Measurements from ENCODE around the gene GID4.

Gene GID4

DNA sequence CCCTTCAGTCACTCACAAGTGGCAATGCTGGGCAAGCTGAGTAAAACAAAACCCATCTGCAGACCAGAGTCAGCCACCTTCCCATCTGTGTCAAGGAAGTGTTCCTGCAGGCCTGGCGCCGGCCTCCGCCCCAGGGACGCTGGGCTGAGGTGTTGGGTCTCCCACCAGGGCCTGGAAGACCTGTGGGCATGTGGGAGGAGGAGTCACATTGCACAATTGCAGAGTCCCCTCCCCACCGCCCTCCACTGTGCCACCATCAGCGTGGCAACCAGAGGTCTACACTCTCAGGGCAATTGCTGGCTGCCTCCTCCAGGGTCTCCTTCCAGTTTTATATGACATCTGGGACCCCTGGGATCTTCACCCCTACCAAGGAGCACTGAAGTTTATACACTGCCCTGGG lies 66.4 kb downstream of the GID4 start:
- no peak for DNase-seq

DNA sequence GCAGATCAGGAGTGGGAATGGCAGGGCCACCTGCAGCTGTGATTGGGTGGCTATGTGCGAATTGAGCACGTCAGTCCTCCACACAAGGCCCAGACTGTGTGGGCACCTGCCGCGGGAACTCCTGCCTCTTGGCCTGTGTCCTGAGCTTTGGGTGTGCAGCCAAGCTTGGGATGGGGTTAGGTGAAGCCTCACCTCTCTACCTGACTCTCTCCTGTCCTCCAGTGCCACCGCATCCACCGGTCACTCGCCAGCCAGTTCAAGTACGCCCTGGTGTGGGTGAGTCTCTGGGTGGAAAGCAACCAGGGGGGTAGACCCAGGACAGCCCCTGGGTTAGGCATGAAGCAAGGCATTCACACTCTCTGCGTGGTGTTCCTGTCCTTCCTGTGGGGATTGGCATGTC lies 67.0 kb downstream of the GID4 start:
- DNase-seq = no peak

DNA sequence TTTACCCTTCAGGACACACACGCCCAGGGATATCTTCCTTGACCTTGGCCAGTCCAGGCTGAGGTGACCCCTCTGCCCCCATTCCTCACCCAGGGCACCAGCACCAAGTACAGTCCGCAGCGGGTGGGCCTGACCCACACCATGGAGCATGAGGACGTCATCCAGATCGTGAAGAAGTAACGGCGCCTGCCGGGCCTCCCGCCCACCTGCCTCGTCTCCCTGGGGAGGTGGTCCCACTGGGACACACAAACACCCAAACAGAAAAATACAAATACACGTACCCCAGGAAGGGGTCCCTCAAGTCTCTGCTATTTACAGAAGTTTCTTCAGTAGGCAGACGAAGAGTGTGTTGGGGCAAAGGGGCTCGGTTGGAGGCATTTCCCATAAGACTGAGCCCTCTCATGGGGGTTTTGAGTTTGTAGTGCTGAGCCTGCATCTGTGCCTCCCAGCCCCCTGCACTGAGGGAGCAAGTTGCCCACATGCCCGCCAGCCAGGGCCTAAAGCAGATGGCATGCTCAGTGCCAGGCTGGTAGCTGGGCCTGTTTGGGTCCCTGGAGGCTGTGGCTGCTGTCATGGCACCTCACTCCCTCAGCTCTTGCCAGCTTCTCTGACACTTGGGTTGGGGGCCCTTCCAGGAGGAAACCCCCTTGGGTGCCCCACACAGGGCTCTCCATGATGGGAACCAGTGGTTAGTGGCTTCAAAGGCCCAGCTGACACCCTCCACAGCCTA lies 68.0 kb downstream of the GID4 start:
- DNase-seq = no peak

DNA sequence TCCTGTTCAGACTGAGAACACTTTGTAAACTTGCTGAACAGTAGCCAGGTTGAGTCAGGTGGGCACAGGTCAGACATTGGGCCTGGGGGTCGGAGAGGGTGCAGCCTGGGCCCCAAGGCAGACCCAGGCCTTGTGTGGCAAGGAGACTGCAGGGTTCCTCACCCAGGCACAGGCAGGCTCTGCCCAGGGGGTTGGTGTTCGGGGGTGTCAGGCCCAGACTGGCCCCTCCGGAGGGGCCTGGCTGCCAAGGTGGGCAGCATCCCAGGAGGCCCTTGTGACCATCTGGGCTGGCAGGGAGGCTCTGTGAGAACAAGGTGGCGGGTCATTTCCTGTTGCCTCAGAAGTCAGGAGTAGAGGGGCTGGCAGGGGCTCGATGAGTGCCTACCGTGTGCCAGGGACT lies 68.8 kb downstream of the GID4 start:
- no peak for DNase-seq

DNA sequence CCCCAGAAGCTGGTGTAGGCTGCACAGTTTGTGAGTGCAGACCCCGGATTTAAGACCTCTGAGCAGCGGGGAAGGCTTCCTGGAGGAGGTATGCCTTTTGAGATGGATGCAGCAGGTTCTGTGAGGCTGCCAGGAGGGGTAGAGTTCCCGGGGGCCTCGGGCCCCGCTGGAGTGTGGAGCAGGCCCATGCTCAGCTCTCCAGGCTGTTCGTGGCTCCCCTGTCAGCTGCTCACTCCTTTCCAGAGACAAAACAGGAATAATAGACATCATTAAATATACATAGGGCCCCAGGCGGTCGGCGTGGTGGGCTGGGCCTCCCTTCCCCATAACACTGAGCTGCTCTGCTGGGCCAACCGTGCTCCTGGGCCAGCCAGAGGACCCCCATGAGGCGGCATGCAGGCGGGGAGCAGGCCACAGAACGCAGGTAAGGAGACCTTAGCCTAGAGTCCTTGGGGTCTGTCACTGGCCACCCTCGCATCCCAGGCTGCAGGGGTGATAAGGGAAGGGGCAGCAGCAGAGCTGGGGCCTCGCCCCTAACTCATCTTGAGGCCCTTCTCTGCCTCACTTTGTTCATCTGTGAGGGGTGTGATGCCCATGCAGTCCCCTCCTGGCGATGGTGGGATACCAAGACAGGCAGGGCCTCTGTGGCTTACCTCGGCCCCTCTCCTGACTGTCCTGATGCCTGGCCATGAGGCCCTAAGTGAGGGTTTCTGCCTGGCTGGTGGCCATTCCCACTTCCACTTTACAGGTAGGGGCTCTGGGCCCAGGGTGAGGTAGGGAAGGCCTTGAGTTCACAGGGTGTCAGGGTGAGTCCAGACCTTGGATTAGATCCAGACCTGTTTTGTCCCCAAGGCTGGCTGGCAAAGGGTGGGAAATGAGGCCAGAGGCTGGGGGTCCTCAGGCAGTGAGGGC lies 69.4 kb downstream of the GID4 start, which contains the start of gene MYO15A:
MYO15A (plus strand) TSS at position 356 of the 912 bp plus-strand sequence. CDS start 10,045 bp downstream, outside the sequence.
- DNase-seq = no peak

DNA sequence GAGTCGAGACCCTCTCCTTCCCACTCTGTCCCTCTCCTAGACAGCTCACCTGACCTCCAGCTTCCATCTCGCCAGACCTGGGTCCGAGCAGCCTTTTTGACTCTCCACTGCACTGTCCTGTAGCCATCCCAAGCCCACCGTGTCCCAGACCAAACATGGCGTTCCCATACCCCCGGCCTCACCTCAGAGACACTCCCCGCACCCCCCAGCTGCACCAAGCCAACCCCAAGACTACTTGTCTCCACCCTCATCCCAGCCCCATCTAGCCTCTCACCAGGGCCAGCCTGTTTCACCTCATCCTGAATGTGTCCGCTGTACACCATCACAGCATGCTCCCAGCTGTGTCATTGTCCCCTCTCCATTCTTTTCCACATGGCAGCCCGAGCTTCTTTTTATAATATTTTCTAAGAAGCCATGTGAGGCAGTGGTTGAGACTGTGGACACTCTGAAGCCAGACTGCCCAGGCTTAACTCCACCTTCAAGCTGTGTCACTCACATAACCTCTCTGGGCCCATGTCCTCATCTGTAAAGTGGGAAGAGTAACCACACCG lies 70.8 kb downstream of the GID4 start:
- no peak for DNase-seq

DNA sequence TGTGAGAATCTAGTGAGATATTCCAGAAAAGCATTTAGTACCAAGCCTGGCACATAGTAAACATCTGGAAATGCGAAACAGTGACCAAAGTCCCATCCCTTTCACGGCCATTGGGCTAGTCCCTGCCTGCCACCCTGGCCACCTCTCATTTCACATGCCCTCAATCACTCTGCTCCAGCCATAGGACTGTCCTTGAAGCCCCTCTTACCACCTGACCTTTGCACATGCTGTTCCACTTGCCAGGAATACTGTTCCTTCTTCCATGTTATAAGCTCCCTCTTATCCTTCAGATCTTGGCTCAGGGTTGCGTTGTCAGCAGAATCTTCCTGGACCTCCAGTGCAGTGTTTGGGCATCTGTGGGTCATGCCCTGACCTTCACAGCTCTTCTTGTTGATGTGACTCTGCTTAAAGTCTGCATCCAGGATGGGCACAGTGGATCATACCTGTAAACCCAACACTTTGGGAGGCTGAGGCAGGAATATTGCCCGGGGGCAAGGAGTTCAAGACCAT lies 71.5 kb downstream of the GID4 start:
- no peak for DNase-seq

DNA sequence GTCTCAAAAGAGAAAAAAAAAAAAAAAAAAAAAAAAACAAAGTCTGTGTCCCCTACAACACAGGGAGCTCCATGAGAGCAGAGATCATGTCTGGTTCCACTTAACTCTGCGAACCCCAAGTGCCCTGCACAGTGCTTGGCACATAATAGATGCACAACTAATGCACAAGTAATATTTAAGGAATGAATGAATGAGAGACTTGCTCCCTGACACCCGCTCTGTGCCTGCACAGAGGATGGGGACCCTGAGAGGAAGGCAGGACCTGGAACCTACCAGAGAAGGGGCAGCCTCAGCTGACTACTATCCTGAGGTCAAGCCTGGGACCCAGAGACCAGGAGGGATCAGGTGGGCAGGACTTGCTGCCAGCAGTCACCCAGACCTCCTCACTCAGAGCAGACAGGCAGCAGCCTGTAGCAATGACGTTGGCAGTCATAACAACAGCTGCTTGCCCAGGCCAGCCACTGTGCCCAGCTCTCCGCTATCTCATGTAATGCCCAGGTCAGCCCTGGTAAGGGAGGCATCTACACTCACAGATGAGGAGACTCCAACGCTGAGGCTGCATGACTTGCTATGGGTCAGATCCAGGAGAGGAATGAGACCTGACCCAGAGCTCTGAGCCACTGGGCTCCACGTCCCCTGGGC lies 72.2 kb downstream of the GID4 start:
- no peak for DNase-seq

DNA sequence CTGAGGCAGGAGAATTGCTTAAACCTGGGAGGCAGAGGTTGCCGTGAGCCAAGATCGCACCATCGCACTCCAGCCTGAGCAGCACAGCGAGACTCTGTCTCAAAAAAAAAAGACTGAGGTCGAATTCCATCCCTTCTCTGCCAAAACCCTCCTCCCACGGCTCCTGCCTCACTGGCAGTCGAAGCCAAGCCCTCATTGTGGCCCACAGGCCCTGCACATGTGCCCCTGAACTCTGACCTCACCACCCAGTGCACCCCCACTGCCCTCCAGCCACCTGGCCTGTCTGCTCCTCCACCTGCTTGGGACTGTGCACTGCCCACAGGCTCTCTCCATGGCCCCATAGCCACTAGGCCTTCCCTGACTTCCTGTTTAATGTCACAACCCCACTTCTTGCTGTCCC lies 76.3 kb downstream of the GID4 start:
- no peak for DNase-seq

DNA sequence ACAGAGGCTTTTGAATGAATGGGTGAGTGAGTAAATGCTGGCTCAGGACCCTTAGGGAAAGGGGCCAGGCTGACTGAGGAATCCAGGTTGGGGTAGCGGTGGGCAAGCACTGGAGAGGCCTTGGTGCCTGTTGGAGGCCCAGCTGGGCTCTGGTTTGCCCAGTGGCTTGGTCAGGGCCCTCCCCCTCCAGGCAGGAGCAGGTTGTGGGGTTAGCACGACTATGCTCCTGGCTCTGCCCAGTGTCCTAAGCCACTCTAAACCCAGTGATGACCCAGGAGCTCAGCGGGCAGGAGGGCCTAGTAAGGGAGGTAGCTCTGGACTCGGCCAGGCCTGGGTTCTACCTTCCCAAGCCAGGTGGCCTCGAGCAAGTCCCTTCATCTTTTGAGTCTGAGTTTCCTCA lies 76.9 kb downstream of the GID4 start:
- no peak for DNase-seq

DNA sequence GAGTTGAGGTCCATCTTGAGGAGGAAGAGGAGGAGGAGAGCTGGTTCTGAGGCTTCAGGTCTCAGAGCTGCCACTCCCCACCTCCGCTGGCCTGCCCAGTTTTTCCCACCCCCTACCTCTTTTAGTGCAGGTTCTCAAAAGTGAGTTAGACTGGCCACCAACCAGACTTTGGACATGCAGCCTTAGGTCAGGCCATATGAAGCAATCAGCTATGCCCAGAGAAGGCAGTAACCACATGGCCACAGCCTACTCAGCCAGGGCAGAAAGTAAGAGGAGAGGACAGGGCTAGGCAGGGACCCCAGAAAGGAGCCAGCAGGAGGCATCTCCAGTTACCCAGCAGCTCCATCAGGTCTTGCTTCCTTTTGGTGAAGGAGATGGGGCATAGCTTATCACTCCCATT lies 78.3 kb downstream of the GID4 start:
- DNase-seq = no peak
